ENCODE measurements around the gene PTGDR2. TPM values are rescaled to one million over a fixed set of nuclear protein-coding genes. Genes with fewer than 3 reads are reported as not detected.

PTGDR2 gene
- total RNA-seq, 1 donor from 2014 or later: 2.6 TPM

DNA sequence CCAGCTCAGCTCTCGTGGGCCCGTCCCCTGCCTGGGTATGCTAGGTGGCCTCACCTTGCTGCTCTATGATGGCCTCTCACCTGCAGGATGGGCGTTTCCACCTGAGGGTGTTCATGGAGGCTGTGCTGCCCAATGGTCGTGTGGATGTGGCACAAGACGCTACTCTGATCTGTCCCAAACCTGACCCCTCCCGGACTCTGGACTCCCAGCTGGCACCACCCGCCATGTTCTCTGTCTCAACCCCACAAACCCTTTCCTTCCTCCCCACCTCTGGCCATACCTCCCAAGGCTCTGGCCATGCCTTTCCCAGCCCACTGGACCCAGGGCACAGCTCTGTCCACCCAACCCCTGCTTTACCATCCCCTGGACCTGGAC is 13.7 kb upstream of the PTGDR2 start:
- Mint-ChIP-seq H3K36me3 (no peaks in the 10 kb centered on the region), H3K27ac (no peak overlapping the region), H3K4me1 (ENCODE audit: unreplicated experiment) (peaks cover 2% of the 10 kb centered on the region), H3K4me3 (no peak overlapping the region), H3K27me3 (no peaks in the 10 kb centered on the region), H3K9me3 (no peaks in the 10 kb centered on the region)
- DNase-seq (ENCODE audit: extremely low spot score, unreplicated experiment): no peak
- TF ChIP-seq, protein P1, sequence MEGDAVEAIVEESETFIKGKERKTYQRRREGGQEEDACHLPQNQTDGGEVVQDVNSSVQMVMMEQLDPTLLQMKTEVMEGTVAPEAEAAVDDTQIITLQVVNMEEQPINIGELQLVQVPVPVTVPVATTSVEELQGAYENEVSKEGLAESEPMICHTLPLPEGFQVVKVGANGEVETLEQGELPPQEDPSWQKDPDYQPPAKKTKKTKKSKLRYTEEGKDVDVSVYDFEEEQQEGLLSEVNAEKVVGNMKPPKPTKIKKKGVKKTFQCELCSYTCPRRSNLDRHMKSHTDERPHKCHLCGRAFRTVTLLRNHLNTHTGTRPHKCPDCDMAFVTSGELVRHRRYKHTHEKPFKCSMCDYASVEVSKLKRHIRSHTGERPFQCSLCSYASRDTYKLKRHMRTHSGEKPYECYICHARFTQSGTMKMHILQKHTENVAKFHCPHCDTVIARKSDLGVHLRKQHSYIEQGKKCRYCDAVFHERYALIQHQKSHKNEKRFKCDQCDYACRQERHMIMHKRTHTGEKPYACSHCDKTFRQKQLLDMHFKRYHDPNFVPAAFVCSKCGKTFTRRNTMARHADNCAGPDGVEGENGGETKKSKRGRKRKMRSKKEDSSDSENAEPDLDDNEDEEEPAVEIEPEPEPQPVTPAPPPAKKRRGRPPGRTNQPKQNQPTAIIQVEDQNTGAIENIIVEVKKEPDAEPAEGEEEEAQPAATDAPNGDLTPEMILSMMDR (conservative IDR thresholded peaks at IDR 0.05): no peak

DNA sequence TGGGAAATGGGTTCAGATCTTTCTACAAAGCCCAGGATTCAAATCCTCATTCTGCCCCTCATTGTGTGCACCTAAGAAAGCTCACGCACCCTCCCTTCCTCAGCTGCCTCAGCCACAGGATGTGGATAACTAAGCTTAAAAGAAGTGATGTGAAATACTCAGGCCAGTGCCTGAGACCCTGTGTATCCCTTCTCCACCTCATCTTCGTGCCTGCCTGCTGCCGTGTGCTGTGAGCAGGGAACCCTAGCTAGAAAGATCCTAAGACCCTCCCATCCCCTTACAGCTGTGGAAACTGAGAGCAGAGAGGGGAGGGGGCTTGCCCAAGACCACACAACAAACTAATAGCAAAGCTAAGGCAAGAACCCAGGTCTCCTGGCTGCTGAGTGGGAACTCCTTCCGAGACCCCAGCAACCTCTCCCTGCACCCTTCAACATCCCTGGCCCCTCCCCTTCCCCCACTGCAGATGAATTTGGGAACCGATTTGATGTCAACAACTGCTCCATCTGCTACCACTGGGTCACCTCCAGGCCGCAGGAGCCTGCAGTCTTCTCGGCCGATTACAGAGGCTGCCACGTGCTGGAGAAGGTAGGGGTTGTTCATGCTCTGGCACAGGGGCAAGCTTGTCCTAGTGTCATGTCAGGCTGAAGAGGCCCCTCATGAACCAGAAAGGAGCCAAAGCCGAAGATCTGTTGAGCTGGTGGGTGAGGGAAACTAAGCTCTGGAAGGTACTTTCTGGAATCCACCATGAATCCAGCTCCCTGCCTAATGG is 13.1 kb upstream of the PTGDR2 start:
- Mint-ChIP-seq H3K9me3 (no peaks in the 10 kb centered on the region), H3K4me1 (ENCODE audit: unreplicated experiment) (peaks cover 8% of the 10 kb centered on the region), H3K36me3 (no peaks in the 10 kb centered on the region), H3K27ac (no peak overlapping the region), H3K27me3 (no peaks in the 10 kb centered on the region), H3K4me3 (no peak overlapping the region)
- TF ChIP-seq, protein P1 (conservative IDR thresholded peaks at IDR 0.05): no peak
- no peak for DNase-seq (ENCODE audit: extremely low spot score, unreplicated experiment)

DNA sequence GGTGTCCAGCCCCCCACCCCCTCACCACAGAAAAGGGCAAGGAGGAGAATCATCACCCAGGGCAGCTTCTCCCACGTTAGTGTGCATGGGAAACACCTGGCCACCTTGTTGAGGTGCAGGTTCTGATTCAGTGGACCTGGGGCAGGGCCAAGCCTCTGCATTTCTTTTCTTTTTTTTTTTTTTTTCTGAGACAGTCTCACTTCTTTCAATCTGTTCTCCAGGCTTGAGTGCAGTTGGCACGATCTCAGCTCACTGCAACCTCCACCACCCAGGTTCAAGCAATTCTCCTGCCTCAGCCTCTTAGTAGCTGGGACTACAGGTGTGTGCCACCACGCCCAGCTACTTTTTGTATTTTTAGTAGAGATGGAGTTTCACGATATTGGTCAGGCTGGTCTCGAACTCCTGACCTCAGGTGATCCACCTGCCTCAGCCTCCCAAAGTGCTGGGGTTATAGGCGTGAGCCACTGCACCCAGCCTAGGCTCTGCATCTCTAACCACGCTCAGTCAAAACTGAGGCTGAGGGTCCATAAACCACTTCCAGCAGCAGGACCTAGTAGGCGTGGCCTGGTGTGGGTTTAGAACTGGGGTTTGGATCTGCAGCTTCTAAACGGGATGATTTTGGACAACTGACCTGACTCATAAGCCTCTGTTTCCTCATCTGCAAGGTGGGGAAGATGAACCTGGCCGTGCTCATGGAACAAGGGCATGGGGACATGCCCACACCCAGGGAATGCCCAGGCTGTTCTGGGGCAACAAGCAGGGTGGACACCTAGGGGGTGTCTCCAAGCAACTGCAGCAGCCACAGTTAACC is 12.3 kb upstream of the PTGDR2 start:
- H3K27me3 Mint-ChIP-seq: no peaks in the 10 kb centered on the region
- H3K36me3 Mint-ChIP-seq: no peaks in the 10 kb centered on the region
- no peak overlapping the region for H3K27ac Mint-ChIP-seq
- H3K9me3 Mint-ChIP-seq: no peaks in the 10 kb centered on the region
- no peak for DNase-seq (ENCODE audit: extremely low spot score, unreplicated experiment)
- H3K4me3 Mint-ChIP-seq: no peak overlapping the region
- peaks cover 10% of the 10 kb centered on the region for H3K4me1 Mint-ChIP-seq (ENCODE audit: unreplicated experiment)
- TF ChIP-seq, protein P1 (conservative IDR thresholded peaks at IDR 0.05): no peak

DNA sequence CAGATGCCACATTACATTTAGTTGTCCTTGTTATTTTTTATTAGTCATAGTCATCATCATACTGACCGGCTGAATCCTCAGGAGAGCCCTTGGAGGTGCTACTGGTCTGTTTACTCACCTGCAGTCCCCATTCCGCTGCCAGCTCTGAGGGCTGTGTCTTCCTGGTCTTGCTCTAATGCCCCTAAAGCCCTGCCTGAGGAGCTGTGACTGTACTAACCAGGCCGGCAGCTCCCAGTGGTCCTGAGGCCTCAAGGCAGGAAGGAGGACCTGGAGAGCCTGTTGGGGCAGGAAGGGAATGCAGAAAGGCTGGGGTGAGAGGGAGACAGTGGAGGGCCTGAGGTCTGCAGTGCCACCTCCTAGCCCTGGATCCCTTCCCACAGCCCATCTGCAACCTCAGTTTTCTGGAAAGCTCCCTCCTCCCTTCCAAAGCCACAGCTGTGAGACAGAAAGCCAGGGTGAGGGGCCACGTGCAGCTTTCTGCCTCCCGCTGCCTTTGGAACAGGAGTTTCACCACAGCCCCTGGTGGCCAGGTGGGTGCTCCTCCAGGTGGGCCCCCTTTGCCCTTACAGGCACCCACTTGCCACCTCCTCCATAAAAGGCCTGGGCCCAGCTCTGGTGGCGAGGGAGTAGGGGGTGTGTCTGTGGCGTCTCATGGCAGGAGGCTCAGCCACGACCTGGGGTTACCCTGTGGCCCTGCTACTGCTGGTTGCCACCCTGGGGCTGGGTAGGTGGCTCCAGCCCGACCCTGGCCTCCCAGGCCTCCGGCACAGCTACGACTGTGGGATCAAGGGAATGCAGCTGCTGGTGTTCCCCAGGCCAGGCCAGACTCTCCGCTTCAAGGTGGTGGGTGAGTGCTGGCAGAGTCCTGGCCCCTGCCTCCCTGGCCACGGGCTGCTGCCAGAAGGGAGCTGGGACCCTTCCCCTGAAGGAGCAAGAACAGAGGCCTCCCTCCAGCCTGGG is 11.4 kb upstream of the PTGDR2 start, which contains the start of gene ZP1:
Gene ZP1, plus strand, starts transcription at position 632 of the 960 bp plus-strand sequence. Its CDS starts 20 bp downstream, at position 652.
- TF ChIP-seq, protein P1 (conservative IDR thresholded peaks at IDR 0.05): no peak
- no peak for DNase-seq (ENCODE audit: extremely low spot score, unreplicated experiment)
- H3K27me3 Mint-ChIP-seq: no peaks in the 10 kb centered on the region
- no peak within 1 kb of the TSS for H3K4me3 Mint-ChIP-seq
- no peaks in the 10 kb centered on the region for H3K9me3 Mint-ChIP-seq
- no peaks in the 10 kb centered on the region for H3K36me3 Mint-ChIP-seq
- H3K4me1 Mint-ChIP-seq (ENCODE audit: unreplicated experiment): peaks cover 10% of the 10 kb centered on the region
- H3K27ac Mint-ChIP-seq: no peak within 1 kb of the TSS

DNA sequence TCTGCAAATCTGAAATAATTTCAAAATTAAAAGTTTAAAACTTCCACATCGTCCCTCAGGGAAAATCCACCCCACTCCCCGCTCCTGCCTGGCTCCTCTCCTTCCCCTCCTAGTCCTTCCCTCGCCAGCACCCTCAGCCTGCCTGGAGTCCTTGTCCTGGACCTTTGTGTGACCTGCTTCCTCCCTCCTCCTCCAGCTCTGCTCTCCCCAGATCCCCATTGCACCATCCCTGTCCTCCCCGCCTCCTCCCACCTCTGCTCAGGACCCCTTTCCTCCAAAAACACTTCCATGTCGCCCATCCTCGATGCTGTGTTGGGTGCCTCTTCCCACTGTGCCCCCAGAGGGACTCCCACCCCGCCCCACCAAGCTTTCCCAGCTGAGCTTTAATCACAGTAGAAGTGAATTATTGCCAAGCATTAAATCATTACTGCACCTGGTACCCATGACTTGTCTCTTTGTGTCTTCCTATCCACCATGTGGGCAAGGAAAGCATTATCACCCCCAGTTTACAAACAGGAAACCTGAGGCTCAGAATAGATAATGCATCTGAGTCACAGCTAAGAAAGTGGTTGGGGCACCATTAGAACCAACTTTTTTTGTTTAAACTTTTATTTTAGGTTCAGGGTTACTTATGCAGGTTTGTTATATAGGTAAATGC is 9.2 kb upstream of the PTGDR2 start:
- Mint-ChIP-seq H3K9me3 (no peaks in the 10 kb centered on the region), H3K4me1 (ENCODE audit: unreplicated experiment) (peaks cover 10% of the 10 kb centered on the region)

More for the DNA sequence above, 9.2 kb upstream of the PTGDR2 start:
- TF ChIP-seq, protein P1 (conservative IDR thresholded peaks at IDR 0.05): no peak
- no peaks in the 10 kb centered on the region for H3K27me3 Mint-ChIP-seq
- H3K36me3 Mint-ChIP-seq: no peaks in the 10 kb centered on the region
- H3K27ac Mint-ChIP-seq: no peak overlapping the region
- DNase-seq (ENCODE audit: extremely low spot score, unreplicated experiment): no peak
- H3K4me3 Mint-ChIP-seq: no peak overlapping the region
